CD14-positive monocyte (primary cell): ENCODE measurements around the gene FAT4. TPM values are rescaled to one million over a fixed set of nuclear protein-coding genes. Genes with fewer than 3 reads are reported as not detected.

ENCODE experiments used
- DNase-seq, 3 donors: peaks; one replicate each; pipeline ENCODE4 v3.0.0-alpha.2; 2011 to 2022
- H2AFZ ChIP-seq: 2 replicates; pipeline ENCODE4 v1.6.0; 2012; ENCODE audit warnings: mild to moderate bottlenecking, low read depth, low read length, inconsistent platforms; ENCODE audit not compliant: insufficient read depth, poor library complexity, severe bottlenecking
- H3K27ac ChIP-seq, 2 donors: 1 replicate in 1 of 2; 2 replicates in 1 of 2; pipeline ENCODE4 v1.5.1; 2012 to 2013; ENCODE audit warnings: low read length in 2 of 2, control low read depth in 1 of 2, inconsistent platforms in 1 of 2, low read depth in 1 of 2, mild to moderate bottlenecking in 1 of 2
- H3K27me3 ChIP-seq, 2 donors: one replicate each; pipeline versions ENCODE4 v1.6.0 to v1.6.1; 2011 to 2013; ENCODE audit warnings: low read length in 2 of 2; ENCODE audit not compliant: control insufficient read depth in 2 of 2, insufficient read depth in 2 of 2
- H3K36me3 ChIP-seq, 2 donors: replicated peaks in 1 of 2; 1 replicate in 1 of 2; 2 replicates in 1 of 2; pipeline versions ENCODE4 v1.5.1 to v1.6.1; 2012 to 2013; ENCODE audit warnings: low read length in 2 of 2, control low read depth in 1 of 2, inconsistent platforms in 1 of 2, mild to moderate bottlenecking in 1 of 2; ENCODE audit not compliant: insufficient read depth in 2 of 2, control insufficient read depth in 1 of 2
- H3K4me1 ChIP-seq, 2 donors: 1 replicate in 1 of 2; 2 replicates in 1 of 2; pipeline versions ENCODE4 v1.5.1 to v1.6.1; 2012 to 2013; ENCODE audit warnings: low read length in 2 of 2, control low read depth in 1 of 2, inconsistent platforms in 1 of 2, mild to moderate bottlenecking in 1 of 2, moderate library complexity in 1 of 2; ENCODE audit not compliant: insufficient read depth in 2 of 2, control insufficient read depth in 1 of 2
- H3K4me2 ChIP-seq: replicated peaks from 2 replicates; pipeline ENCODE3; 2012; ENCODE audit warnings: low read length, moderate library complexity, mild to moderate bottlenecking; ENCODE audit not compliant: poor library complexity, severe bottlenecking; ENCODE audit errors: extremely low read depth
- H3K4me3 ChIP-seq, 3 experiments: fragments of 200-600 bp in 1 of 3; sonication (generic) in 1 of 3; replicated peaks in 1 of 3; 1 replicate in 2 of 3; 2 replicates in 1 of 3; pipeline ENCODE4 v1.5.1; 2011 to 2013; ENCODE audit warnings: low read length in 3 of 3, mild to moderate bottlenecking in 3 of 3, control low read depth in 2 of 3, low read depth in 2 of 3, inconsistent platforms in 1 of 3, moderate library complexity in 1 of 3
- H3K79me2 ChIP-seq: 2 replicates; pipeline ENCODE4 v1.6.0; 2012; ENCODE audit warnings: mild to moderate bottlenecking, control low read depth, inconsistent platforms, low read length, moderate library complexity; ENCODE audit not compliant: insufficient read depth
- H3K9ac ChIP-seq: 2 replicates; pipeline ENCODE4 v1.6.0; 2017; ENCODE audit warnings: low read length, mild to moderate bottlenecking; ENCODE audit not compliant: insufficient read depth, poor library complexity, severe bottlenecking
- H3K9me3 ChIP-seq, 2 donors: replicated peaks in 1 of 2; 1 replicate in 1 of 2; 2 replicates in 1 of 2; pipeline versions ENCODE4 v1.5.1 to v1.6.1; 2012 to 2013; ENCODE audit warnings: low read length in 2 of 2, control low read depth in 1 of 2; ENCODE audit not compliant: control insufficient read depth in 1 of 2, insufficient read depth in 1 of 2
- H4K20me1 ChIP-seq: 2 replicates; pipeline ENCODE4 v1.6.0; 2012; ENCODE audit warnings: mild to moderate bottlenecking, low read length, control low read depth, moderate library complexity; ENCODE audit not compliant: insufficient read depth
- H3K27ac Mint-ChIP-seq, 7 donors: one replicate each; pipeline ENCODE4 v1.8.0; 2020; ENCODE audit warnings: mild to moderate bottlenecking in 7 of 7, mixed read lengths in 7 of 7, moderate library complexity in 6 of 7, inconsistent platforms in 2 of 7
- H3K27me3 Mint-ChIP-seq, 3 donors: one replicate each; pipeline ENCODE4 v1.8.0; 2021 to 2022; ENCODE audit warnings: low read depth in 3 of 3, mild to moderate bottlenecking in 3 of 3, mixed read lengths in 3 of 3, moderate library complexity in 3 of 3, inconsistent platforms in 1 of 3
- H3K36me3 Mint-ChIP-seq, 2 donors: one replicate each; pipeline ENCODE4 v1.8.0; 2020; ENCODE audit warnings: mixed read lengths in 2 of 2, inconsistent platforms in 1 of 2, mild to moderate bottlenecking in 1 of 2
- H3K4me1 Mint-ChIP-seq: one replicate; pipeline ENCODE4 v1.8.0; 2020; ENCODE audit warnings: mild to moderate bottlenecking, mixed read lengths
- H3K4me3 Mint-ChIP-seq, 2 donors: one replicate each; pipeline ENCODE4 v1.8.0; 2020; ENCODE audit warnings: mild to moderate bottlenecking in 2 of 2, mixed read lengths in 2 of 2, moderate library complexity in 1 of 2
- H3K9me3 Mint-ChIP-seq, 7 donors: one replicate each; pipeline ENCODE4 v1.8.0; 2020 to 2022; ENCODE audit warnings: mixed read lengths in 7 of 7, mild to moderate bottlenecking in 6 of 7, moderate library complexity in 6 of 7, inconsistent platforms in 2 of 7
- WGBS: methylation state at CpG from one replicate; pipeline ENCODE4 v1.1.5; 2013; ENCODE audit warnings: missing lambda C conversion rate; ENCODE audit not compliant: insufficient coverage; 5-methylcytosine and 5-hydroxymethylcytosine counted together
- intact Hi-C, 2 donors: fragments of 100-400 bp; cut with micrococcal nuclease; formaldehyde crosslinking; loops; one replicate each; pipeline versions ENCODE4 v1.15.0 to v1.15.1; 2023
- polyA plus RNA-seq, 3 donors: library from polyadenylated mRNA; depleted of rRNA in 1 of 3; unstranded in 2 of 3; stranded (reverse) in 1 of 3; fragments of 300-500 nt in 2 of 3; fragments of >200 nt in 1 of 3; fragmentation: Illumina TruSeq in 2 of 3; gene quantifications; 1 replicate in 2 of 3; 2 replicates in 1 of 3; pipeline ENCODE4 v1.2.3, GENCODE V29; 2012 to 2021
- TF ChIP-seq, protein P1 (sequence below): fragments of 200-600 bp; IDR thresholded peaks from one replicate; pipeline ENCODE4 v1.8.0; 2022; ENCODE audit warnings: antibody characterized with exemption, mild to moderate bottlenecking

Gene FAT4
- polyA plus RNA-seq, 3 donors: not detected

DNA sequence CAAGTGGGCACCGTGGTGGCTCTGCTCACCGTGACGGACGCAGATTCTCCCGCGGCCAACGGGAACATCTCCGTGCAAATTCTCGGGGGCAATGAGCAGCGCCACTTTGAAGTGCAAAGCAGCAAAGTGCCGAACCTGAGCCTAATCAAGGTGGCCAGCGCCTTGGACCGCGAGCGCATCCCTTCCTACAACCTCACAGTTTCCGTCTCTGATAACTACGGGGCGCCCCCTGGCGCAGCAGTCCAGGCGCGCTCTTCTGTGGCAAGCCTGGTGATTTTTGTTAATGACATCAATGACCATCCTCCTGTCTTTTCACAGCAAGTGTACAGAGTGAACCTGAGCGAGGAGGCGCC lies 2.7 kb downstream of the FAT4 start:
- Mint-ChIP-seq H3K9me3 (peaks cover 0 to 41% (median 20%) of the 10 kb centered on the region in 7 donors), H3K27me3 (peaks cover 52 to 62% (median 58%) of the 10 kb centered on the region in 3 donors), H3K36me3 (peaks cover 4% of the 10 kb centered on the region in 2 donors)

DNA sequence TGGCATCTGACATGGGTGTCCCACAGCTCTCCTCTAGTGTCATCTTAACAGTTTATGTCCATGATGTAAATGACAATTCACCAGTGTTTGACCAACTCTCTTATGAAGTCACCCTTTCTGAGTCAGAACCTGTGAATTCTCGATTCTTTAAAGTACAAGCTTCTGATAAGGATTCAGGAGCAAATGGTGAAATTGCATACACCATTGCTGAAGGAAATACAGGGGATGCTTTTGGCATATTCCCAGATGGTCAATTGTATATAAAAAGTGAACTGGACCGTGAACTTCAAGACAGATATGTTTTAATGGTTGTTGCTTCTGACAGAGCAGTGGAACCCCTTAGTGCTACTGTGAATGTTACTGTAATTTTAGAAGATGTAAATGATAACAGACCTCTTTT lies 4.6 kb downstream of the FAT4 start:
- no peak overlapping the region for H2AFZ ChIP-seq
- no peaks in the 10 kb centered on the region for H3K79me2 ChIP-seq
- H3K36me3 Mint-ChIP-seq: peaks cover 4% of the 10 kb centered on the region in 2 donors
- H3K27ac ChIP-seq: no peak overlapping the region
- no peak for DNase-seq
- no peaks in the 10 kb centered on the region for H3K36me3 ChIP-seq
- peaks cover 0 to 20% of the 10 kb centered on the region in 2 donors for H3K9me3 ChIP-seq
- TF ChIP-seq, protein P1, sequence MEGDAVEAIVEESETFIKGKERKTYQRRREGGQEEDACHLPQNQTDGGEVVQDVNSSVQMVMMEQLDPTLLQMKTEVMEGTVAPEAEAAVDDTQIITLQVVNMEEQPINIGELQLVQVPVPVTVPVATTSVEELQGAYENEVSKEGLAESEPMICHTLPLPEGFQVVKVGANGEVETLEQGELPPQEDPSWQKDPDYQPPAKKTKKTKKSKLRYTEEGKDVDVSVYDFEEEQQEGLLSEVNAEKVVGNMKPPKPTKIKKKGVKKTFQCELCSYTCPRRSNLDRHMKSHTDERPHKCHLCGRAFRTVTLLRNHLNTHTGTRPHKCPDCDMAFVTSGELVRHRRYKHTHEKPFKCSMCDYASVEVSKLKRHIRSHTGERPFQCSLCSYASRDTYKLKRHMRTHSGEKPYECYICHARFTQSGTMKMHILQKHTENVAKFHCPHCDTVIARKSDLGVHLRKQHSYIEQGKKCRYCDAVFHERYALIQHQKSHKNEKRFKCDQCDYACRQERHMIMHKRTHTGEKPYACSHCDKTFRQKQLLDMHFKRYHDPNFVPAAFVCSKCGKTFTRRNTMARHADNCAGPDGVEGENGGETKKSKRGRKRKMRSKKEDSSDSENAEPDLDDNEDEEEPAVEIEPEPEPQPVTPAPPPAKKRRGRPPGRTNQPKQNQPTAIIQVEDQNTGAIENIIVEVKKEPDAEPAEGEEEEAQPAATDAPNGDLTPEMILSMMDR: no peak
- no peak overlapping the region for H3K4me3 ChIP-seq
- peaks cover 36% of the 10 kb centered on the region for H3K4me1 Mint-ChIP-seq
- peaks cover 39 to 51% of the 10 kb centered on the region in 2 donors for H3K27me3 ChIP-seq
- peaks cover 31 to 32% of the 10 kb centered on the region in 2 donors for H3K4me1 ChIP-seq
- no peaks in the 10 kb centered on the region for H4K20me1 ChIP-seq
- 86% methylated on average over 1 of the region's 2 CpGs for WGBS
- no peak overlapping the region for H3K27ac Mint-ChIP-seq
- no peak overlapping the region for H3K9ac ChIP-seq
- intact Hi-C loops: no loop called here
- H3K27me3 Mint-ChIP-seq: peaks cover 43 to 48% (median 43%) of the 10 kb centered on the region in 3 donors
- peaks cover 0 to 41% (median 20%) of the 10 kb centered on the region in 7 donors for H3K9me3 Mint-ChIP-seq
- no peak overlapping the region for H3K4me2 ChIP-seq
- H3K4me3 Mint-ChIP-seq: no peak overlapping the region

More for the DNA sequence above, 2.7 kb downstream of the FAT4 start:
- Histone ChIP-seq H3K9me3 (peaks cover 0 to 20% of the 10 kb centered on the region in 2 donors), H2AFZ (peak overlapping the region; percentile 60), H3K36me3 (no peaks in the 10 kb centered on the region), H4K20me1 (no peaks in the 10 kb centered on the region), H3K4me2 (peak overlapping the region; percentile 86), H3K27ac (no peak overlapping the region), H3K27me3 (peaks cover 50 to 65% of the 10 kb centered on the region in 2 donors), H3K4me3 (peak overlapping the region; percentile 11 to 75 (median 19)), H3K79me2 (no peaks in the 10 kb centered on the region), H3K9ac (no peak overlapping the region), H3K4me1 (peaks cover 32 to 33% of the 10 kb centered on the region in 2 donors)
- WGBS: 3% methylated on average over 17 of the region's 23 CpGs
- no peak for DNase-seq
- Mint-ChIP-seq H3K27ac (no peak overlapping the region), H3K4me1 (peaks cover 41% of the 10 kb centered on the region), H3K4me3 (peak overlapping the region; percentile 86 to 96)
- TF ChIP-seq, protein P1: no peak
- intact Hi-C loops: no loop called here
